Measurements from ENCODE around the gene DOCK2. TPM values are rescaled to one million over a fixed set of nuclear protein-coding genes. Genes with fewer than 3 reads are reported as not detected.

Gene DOCK2
- polyA plus RNA-seq, 1 of the 3 experiments (the other 2 are of a cell fraction) = 3.8 TPM

GRCh38 chr5:170078931-170079330 is 441.9 kb downstream of the DOCK2 start:
- no peaks in the 10 kb centered on the region for H3F3A ChIP-seq (replicated peaks; ENCODE audit: insufficient read depth)
- no peak overlapping the region for H3K27ac ChIP-seq (ENCODE audit: low read depth in 2 of 2, low read length in 1 of 2)
- no peaks in the 10 kb centered on the region for H4K20me1 ChIP-seq (ENCODE audit: insufficient read depth)
- H3K9ac ChIP-seq = no peak overlapping the region
- no peaks in the 10 kb centered on the region for H3K9me3 ChIP-seq
- no peaks in the 10 kb centered on the region for H3K9me2 ChIP-seq
- POLR2A ChIA-PET = no interaction called here
- H3K4me3 ChIP-seq (ENCODE audit: low read depth in 2 of 2, low read length in 1 of 2) = no peak overlapping the region
- H3K4me2 ChIP-seq = no peak overlapping the region
- H3K36me3 ChIP-seq (replicated peaks in 1 of 2; ENCODE audit: control insufficient read depth in 1 of 2, insufficient read depth in 2 of 2, low read length in 1 of 2) = no peaks in the 10 kb centered on the region
- H2AFZ ChIP-seq (ENCODE audit: low read depth) = no peak overlapping the region
- WGBS (ENCODE audit: low lambda C conversion rate) = 77% methylated on average over 10 of the region's 13 CpGs
- no peaks in the 10 kb centered on the region for H3K79me2 ChIP-seq (ENCODE audit: insufficient read depth)
- TF ChIP-seq REST (IDR thresholded peaks at IDR 0.05; ENCODE audit: low read depth, low read length) (no peak), RCOR1 (IDR thresholded peaks at IDR 0.05; ENCODE audit: low read length) (no peak)
- TF ChIP-seq, protein P1, sequence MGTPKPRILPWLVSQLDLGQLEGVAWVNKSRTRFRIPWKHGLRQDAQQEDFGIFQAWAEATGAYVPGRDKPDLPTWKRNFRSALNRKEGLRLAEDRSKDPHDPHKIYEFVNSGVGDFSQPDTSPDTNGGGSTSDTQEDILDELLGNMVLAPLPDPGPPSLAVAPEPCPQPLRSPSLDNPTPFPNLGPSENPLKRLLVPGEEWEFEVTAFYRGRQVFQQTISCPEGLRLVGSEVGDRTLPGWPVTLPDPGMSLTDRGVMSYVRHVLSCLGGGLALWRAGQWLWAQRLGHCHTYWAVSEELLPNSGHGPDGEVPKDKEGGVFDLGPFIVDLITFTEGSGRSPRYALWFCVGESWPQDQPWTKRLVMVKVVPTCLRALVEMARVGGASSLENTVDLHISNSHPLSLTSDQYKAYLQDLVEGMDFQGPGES (IDR thresholded peaks at IDR 0.05; ENCODE audit: low read depth, low read length) = no peak
- TF ChIP-seq, protein P2, sequence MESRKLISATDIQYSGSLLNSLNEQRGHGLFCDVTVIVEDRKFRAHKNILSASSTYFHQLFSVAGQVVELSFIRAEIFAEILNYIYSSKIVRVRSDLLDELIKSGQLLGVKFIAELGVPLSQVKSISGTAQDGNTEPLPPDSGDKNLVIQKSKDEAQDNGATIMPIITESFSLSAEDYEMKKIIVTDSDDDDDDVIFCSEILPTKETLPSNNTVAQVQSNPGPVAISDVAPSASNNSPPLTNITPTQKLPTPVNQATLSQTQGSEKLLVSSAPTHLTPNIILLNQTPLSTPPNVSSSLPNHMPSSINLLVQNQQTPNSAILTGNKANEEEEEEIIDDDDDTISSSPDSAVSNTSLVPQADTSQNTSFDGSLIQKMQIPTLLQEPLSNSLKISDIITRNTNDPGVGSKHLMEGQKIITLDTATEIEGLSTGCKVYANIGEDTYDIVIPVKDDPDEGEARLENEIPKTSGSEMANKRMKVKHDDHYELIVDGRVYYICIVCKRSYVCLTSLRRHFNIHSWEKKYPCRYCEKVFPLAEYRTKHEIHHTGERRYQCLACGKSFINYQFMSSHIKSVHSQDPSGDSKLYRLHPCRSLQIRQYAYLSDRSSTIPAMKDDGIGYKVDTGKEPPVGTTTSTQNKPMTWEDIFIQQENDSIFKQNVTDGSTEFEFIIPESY (IDR thresholded peaks at IDR 0.05; ENCODE audit: borderline replicate concordance, low read depth) = no peak
- DNase-seq = no peak
- no peaks in the 10 kb centered on the region for H3K27me3 ChIP-seq (ENCODE audit: insufficient read depth)
- CTCF ChIA-PET = interaction anchor here (1.2 to 1.9 kb wide), 2 partner anchors 22 to 98 kb away, joined by 3 to 9 read pairs; partner anchors contain the start of gene INSYN2B
- no peaks in the 10 kb centered on the region for H3K4me1 ChIP-seq (ENCODE audit: control insufficient read depth in 1 of 2, insufficient read depth in 2 of 2, low read depth in 1 of 2, low read length in 1 of 2)

DNA sequence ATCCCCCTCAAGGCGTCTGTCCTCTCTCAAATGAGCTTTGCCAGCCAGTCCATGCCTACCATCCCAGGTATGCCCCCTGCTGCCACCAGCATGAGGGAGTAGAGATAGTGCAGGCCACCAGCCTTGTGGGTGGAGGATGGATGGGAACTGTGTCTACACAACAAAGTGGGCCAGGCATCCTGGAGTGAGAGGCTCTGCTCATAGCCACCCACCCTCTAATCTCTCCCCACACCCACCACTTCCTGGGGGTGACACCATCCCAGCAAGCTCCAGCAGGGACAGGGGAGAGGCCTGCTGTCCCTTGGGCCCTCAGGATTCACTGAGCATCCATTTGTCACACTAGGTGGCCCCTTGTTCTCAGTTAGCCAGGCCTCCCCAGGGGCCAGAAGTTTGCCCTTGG is 443.1 kb downstream of the DOCK2 start:
- no peak overlapping the region for H3K9ac ChIP-seq
- H3K27me3 ChIP-seq (ENCODE audit: insufficient read depth) = no peaks in the 10 kb centered on the region
- H3K4me3 ChIP-seq (ENCODE audit: low read depth in 2 of 2, low read length in 1 of 2) = no peak overlapping the region
- no peaks in the 10 kb centered on the region for H3K79me2 ChIP-seq (ENCODE audit: insufficient read depth)
- no peak overlapping the region for H2AFZ ChIP-seq (ENCODE audit: low read depth)
- H3F3A ChIP-seq (replicated peaks; ENCODE audit: insufficient read depth) = no peaks in the 10 kb centered on the region
- ChIA-PET POLR2A (no interaction called here), CTCF (interaction anchor here (1.9 kb wide), 1 partner anchor 20 kb away, joined by 9 read pairs; no protein-coding TSS in a partner anchor)
- H4K20me1 ChIP-seq (ENCODE audit: insufficient read depth) = no peaks in the 10 kb centered on the region
- WGBS (ENCODE audit: low lambda C conversion rate) = 38% methylated on average over 1 of the region's 1 CpG
- H3K9me3 ChIP-seq = no peaks in the 10 kb centered on the region
- no peaks in the 10 kb centered on the region for H3K36me3 ChIP-seq (replicated peaks in 1 of 2; ENCODE audit: control insufficient read depth in 1 of 2, insufficient read depth in 2 of 2, low read length in 1 of 2)
- no peaks in the 10 kb centered on the region for H3K9me2 ChIP-seq
- H3K27ac ChIP-seq (ENCODE audit: low read depth in 2 of 2, low read length in 1 of 2) = no peak overlapping the region
- no peak for DNase-seq
- H3K4me1 ChIP-seq (ENCODE audit: control insufficient read depth in 1 of 2, insufficient read depth in 2 of 2, low read depth in 1 of 2, low read length in 1 of 2) = no peaks in the 10 kb centered on the region
- H3K4me2 ChIP-seq = no peak overlapping the region
- TF ChIP-seq TCF12 (IDR thresholded peaks at IDR 0.05) (no peak), CTCF (IDR thresholded peaks at IDR 0.05) (no peak), FOXM1 (IDR thresholded peaks at IDR 0.05; ENCODE audit: low read depth) (no peak), MXI1 (IDR thresholded peaks at IDR 0.05; ENCODE audit: low read depth, low read length) (no peak), GABPA (IDR thresholded peaks at IDR 0.05; ENCODE audit: low read depth) (no peak), ELF1 (IDR thresholded peaks at IDR 0.05) (no peak), TEAD4 (IDR thresholded peaks at IDR 0.05; ENCODE audit: borderline replicate concordance, insufficient read depth) (no peak), RCOR1 (IDR thresholded peaks at IDR 0.05; ENCODE audit: low read length) (no peak), NFIC (IDR thresholded peaks at IDR 0.05; ENCODE audit: borderline replicate concordance) (no peak), CHD2 (IDR thresholded peaks at IDR 0.05; ENCODE audit: low read length, partially characterized antibody) (no peak)
- TF ChIP-seq, protein P1 (IDR thresholded peaks at IDR 0.05; ENCODE audit: low read depth, low read length) = no peak
- TF ChIP-seq, protein P3, sequence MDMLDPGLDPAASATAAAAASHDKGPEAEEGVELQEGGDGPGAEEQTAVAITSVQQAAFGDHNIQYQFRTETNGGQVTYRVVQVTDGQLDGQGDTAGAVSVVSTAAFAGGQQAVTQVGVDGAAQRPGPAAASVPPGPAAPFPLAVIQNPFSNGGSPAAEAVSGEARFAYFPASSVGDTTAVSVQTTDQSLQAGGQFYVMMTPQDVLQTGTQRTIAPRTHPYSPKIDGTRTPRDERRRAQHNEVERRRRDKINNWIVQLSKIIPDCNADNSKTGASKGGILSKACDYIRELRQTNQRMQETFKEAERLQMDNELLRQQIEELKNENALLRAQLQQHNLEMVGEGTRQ (IDR thresholded peaks at IDR 0.05; ENCODE audit: borderline replicate concordance, low read depth, low read length) = no peak

Measured in SK-N-SH (cell line).